K562 (cell line): Measurements from ENCODE around the gene NECTIN1. TPM values are rescaled to one million over a fixed set of nuclear protein-coding genes. Genes with fewer than 3 reads are reported as not detected.
A peak's percentile ranks its signal among the peaks of the same experiment; 100 is the strongest.

ENCODE experiments used
- CXXC5 ChIP-seq: fragments of 250-450 bp; sonication (Bioruptor Pico); IDR thresholded peaks from 2 replicates; pipeline ENCODE4 v1.8.0; 2022; ENCODE audit warnings: inconsistent platforms, mild to moderate bottlenecking, moderate library complexity
- EGR1 ChIP-seq: fragments of 450-650 bp; conservative IDR thresholded peaks from 2 replicates; pipeline ENCODE4 v1.6.1; 2017; ENCODE audit warnings: mild to moderate bottlenecking
- ETV5 ChIP-seq: sonication (generic); formaldehyde crosslinking; IDR thresholded peaks from 2 replicates; pipeline ENCODE4 v1.4.0; 2020; ENCODE audit warnings: low read depth, mild to moderate bottlenecking, missing genetic modification reagents
- HEY1 ChIP-seq: fragments of 250-450 bp; sonication (Bioruptor Pico); IDR thresholded peaks from 2 replicates; pipeline ENCODE4 v1.5.0; 2020; ENCODE audit warnings: mild to moderate bottlenecking, moderate library complexity, borderline replicate concordance
- MED1 ChIP-seq: sonication (generic); formaldehyde crosslinking; IDR thresholded peaks from 2 replicates; pipeline ENCODE4 v1.8.1; 2023; ENCODE audit warnings: missing genetic modification reagents, borderline replicate concordance
- MTA3 ChIP-seq: fragments of 450-650 bp; formaldehyde crosslinking; IDR thresholded peaks from 2 replicates; pipeline ENCODE4 v1.6.1; 2017; ENCODE audit warnings: mild to moderate bottlenecking, borderline replicate concordance
- STAG1 ChIP-seq: sonication (generic); formaldehyde crosslinking; IDR thresholded peaks from 2 replicates; pipeline ENCODE4 v1.5.0; 2020; ENCODE audit warnings: missing genetic modification reagents, borderline replicate concordance
- ZFX ChIP-seq: sonication (generic); formaldehyde crosslinking; IDR thresholded peaks from 2 replicates; pipeline ENCODE4 v1.8.0; 2022; ENCODE audit warnings: mild to moderate bottlenecking, missing genetic modification reagents, moderate library complexity
- ZNF75A ChIP-seq: fragments of 450-650 bp; formaldehyde crosslinking; IDR thresholded peaks from 2 replicates; pipeline ENCODE4 v1.4.0; 2020; ENCODE audit warnings: mild to moderate bottlenecking
- polyA plus RNA-seq, 8 experiments: library from polyadenylated mRNA; depleted of rRNA in 4 of 8; stranded (reverse) in 5 of 8; unstranded in 3 of 8; fragments of >200 nt; fragmentation: Nextera tagmentation in 2 of 8; fragmentation: Illumina TruSeq in 1 of 8; extraction: Ambion mirVana in 2 of 8; extraction: Trizol in 1 of 8; gene quantifications; 2 replicates each; pipeline versions ENCODE4 v1.2.1 to v1.2.3, GENCODE V29; 2011 to 2014; ENCODE audit warnings: inconsistent platforms in 1 of 8, missing spikeins in 1 of 8
- total RNA-seq, 7 experiments: library from RNA; depleted of rRNA in 6 of 7; stranded (reverse); fragments of >200 nt in 6 of 7; fragmentation: Illumina TruSeq in 2 of 7; extraction: Trizol in 2 of 7; gene quantifications; 2 replicates each; pipeline versions ENCODE4 v1.2.1 to v1.2.3, GENCODE V29; 2011 to 2021; ENCODE audit warnings: low replicate concordance in 1 of 7
- TF ChIP-seq, protein P1 (sequence below), 2 experiments: fragments of 450-650 bp; formaldehyde crosslinking in 1 of 2; IDR thresholded peaks; 2 replicates each; pipeline versions ENCODE4 v1.4.0 to v1.6.1; 2014 to 2020; ENCODE audit warnings: mild to moderate bottlenecking in 2 of 2, borderline replicate concordance in 1 of 2, low read depth in 1 of 2
- TF ChIP-seq, protein P2 (sequence below): sonication (generic); formaldehyde crosslinking; IDR thresholded peaks from 2 replicates; pipeline ENCODE4 v1.8.0; 2022; ENCODE audit warnings: mild to moderate bottlenecking, missing genetic modification reagents

NECTIN1 gene
- total and polyA plus RNA-seq, 9 of the 15 experiments (the other 6 are each of a cell fraction or from before 2014, with no cell fraction given), result 0.09 to 0.53 (median 0.23) TPM; not detected in 2

DNA sequence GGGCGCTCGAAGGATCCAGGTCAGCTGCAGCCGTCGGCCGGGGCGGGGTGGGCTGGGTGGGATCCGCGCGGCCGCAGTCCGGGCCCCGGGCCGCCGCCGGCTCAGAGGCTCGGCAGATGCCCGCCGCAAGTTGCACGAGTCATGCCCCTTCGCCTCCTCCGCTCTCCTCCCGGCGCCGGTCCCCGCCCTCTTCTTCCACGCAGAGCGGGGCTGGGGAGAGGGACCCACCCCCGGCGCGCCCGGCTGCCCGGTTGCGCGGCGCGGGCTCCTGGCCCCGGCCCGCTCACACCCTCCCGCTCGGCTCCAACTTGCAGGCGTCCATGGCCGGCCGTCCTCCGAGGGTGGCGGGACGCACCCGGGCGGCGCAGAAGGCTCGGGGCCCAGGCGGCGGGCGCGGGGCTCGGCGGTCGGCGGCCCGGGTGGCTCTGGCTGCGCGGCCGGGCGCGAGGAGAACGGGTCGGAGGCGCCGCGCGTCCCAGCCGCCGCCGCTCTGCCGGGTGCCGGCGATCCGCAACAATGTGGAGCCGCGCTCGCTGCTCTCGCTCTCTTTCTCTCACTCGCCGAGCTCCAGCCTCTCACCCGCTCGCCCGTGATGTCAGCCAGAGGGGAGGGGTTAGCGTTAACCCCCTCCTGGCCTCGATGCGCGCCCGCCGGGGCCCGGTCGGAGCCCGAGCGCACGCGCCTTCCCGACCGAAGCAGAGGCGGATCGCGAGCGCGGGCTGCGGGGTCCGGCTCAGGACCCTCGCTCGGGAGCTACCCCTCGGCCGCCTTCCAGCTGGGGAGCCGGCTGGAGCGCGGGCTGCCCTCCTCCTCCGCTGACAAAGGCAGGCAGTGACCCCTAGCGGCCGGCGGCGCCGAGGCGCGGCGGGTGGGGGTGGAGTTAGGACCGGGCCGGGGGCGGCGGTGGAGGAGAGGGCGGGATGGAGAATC, at the start of gene NECTIN1 (continued):
- TF ChIP-seq, protein P1, sequence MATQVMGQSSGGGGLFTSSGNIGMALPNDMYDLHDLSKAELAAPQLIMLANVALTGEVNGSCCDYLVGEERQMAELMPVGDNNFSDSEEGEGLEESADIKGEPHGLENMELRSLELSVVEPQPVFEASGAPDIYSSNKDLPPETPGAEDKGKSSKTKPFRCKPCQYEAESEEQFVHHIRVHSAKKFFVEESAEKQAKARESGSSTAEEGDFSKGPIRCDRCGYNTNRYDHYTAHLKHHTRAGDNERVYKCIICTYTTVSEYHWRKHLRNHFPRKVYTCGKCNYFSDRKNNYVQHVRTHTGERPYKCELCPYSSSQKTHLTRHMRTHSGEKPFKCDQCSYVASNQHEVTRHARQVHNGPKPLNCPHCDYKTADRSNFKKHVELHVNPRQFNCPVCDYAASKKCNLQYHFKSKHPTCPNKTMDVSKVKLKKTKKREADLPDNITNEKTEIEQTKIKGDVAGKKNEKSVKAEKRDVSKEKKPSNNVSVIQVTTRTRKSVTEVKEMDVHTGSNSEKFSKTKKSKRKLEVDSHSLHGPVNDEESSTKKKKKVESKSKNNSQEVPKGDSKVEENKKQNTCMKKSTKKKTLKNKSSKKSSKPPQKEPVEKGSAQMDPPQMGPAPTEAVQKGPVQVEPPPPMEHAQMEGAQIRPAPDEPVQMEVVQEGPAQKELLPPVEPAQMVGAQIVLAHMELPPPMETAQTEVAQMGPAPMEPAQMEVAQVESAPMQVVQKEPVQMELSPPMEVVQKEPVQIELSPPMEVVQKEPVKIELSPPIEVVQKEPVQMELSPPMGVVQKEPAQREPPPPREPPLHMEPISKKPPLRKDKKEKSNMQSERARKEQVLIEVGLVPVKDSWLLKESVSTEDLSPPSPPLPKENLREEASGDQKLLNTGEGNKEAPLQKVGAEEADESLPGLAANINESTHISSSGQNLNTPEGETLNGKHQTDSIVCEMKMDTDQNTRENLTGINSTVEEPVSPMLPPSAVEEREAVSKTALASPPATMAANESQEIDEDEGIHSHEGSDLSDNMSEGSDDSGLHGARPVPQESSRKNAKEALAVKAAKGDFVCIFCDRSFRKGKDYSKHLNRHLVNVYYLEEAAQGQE (IDR thresholded peaks at IDR 0.05; ENCODE audit: borderline replicate concordance), result peak; percentile 68; the same call in 1 of the 2 replicates
- TF ChIP-seq, protein P1 (CRISPR knock-in tag; IDR thresholded peaks at IDR 0.05; ENCODE audit: low read depth), result no peak
- TF ChIP-seq MED1, result no peak
- TF ChIP-seq CXXC5, result peak; percentile 53
- peak; percentile 80 for TF ChIP-seq EGR1
- no peak for TF ChIP-seq ZNF75A (CRISPR knock-in tag)
- TF ChIP-seq ZFX (CRISPR knock-in tag), result no peak
- TF ChIP-seq STAG1 (CRISPR knock-in tag), result peak; percentile 67; the same call in 1 of the 2 replicates
- TF ChIP-seq MTA3, result peak; percentile 71; the same call in 1 of the 2 replicates
- no peak for TF ChIP-seq ETV5 (CRISPR knock-in tag)
- no peak for TF ChIP-seq HEY1 (CRISPR knock-in tag)
- TF ChIP-seq, protein P2, sequence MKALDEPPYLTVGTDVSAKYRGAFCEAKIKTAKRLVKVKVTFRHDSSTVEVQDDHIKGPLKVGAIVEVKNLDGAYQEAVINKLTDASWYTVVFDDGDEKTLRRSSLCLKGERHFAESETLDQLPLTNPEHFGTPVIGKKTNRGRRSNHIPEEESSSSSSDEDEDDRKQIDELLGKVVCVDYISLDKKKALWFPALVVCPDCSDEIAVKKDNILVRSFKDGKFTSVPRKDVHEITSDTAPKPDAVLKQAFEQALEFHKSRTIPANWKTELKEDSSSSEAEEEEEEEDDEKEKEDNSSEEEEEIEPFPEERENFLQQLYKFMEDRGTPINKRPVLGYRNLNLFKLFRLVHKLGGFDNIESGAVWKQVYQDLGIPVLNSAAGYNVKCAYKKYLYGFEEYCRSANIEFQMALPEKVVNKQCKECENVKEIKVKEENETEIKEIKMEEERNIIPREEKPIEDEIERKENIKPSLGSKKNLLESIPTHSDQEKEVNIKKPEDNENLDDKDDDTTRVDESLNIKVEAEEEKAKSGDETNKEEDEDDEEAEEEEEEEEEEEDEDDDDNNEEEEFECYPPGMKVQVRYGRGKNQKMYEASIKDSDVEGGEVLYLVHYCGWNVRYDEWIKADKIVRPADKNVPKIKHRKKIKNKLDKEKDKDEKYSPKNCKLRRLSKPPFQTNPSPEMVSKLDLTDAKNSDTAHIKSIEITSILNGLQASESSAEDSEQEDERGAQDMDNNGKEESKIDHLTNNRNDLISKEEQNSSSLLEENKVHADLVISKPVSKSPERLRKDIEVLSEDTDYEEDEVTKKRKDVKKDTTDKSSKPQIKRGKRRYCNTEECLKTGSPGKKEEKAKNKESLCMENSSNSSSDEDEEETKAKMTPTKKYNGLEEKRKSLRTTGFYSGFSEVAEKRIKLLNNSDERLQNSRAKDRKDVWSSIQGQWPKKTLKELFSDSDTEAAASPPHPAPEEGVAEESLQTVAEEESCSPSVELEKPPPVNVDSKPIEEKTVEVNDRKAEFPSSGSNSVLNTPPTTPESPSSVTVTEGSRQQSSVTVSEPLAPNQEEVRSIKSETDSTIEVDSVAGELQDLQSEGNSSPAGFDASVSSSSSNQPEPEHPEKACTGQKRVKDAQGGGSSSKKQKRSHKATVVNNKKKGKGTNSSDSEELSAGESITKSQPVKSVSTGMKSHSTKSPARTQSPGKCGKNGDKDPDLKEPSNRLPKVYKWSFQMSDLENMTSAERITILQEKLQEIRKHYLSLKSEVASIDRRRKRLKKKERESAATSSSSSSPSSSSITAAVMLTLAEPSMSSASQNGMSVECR, result 0 out of 2 replicates have a peak, but pooled peaks have one; percentile 46
